Stimulated activated CD4-positive, alpha-beta T cell treated with anti-CD3 and anti-CD28 coated beads, Interleukin-15, amount 100 ng/mL, for 1 hour (primary cell): Measurements from ENCODE around the gene TMEM41B.
"Not testable (repeated sequence)": the region's sequence is repeated elsewhere in the genome, so short reads cannot be mapped to it uniquely, and the experiment has no call there.

Source experiments
- DNase-seq, 2 donors: peaks; one replicate each; pipeline ENCODE4 v3.0.0-alpha.2; 2020; ENCODE audit warnings: low read depth in 1 of 2, low spot score in 1 of 2

TMEM41B gene

DNA sequence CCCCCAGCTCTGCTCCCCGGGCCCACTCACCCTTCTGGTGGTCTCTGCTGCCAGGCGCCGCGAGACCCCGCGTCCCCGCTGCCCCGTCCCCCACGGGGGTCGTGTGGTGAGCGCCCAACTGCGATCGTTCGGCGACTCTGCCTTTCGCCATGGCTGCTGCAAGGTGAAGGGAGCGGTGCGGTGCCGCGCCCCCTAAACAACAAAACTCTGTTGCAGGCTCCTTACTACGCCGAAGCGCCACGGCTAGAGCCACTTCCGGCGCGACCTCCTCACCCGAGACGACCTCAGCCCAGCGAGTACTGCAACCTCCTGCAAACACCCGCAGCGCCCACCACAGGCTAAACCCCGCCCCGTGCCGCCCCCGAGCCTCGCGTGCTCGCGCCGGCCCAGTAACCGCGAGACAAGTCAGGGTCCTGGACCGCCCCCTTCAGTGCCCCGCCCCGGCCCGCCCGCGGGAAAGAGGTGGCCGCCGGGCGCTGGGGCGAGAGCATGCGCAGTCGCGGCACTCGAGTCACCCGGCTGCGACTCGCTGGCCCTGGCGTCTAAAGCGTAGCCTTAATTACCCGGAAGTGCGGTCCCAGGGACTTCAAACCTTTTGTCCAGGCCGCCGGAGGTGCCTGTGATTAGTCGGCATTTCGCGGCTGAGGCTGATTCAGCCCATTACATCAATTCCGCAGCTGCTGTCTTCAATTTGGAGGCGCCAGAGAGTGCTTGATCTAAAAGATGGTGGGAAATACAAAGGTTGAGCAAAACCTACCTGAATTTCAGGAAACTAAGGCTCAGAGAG is at the start of gene TMEM41B:
Gene TMEM41B, minus strand, starts transcription at position 303 of the 787 bp plus-strand sequence. Its CDS starts 152 bp downstream, at position 151.
- DNase-seq = peak; percentile 98 to 100

GRCh38 chr11:9362393-9362863 is 48.0 kb upstream of the TMEM41B start:
- no peak for DNase-seq

GRCh38 chr11:9360862-9361622 is 46.6 kb upstream of the TMEM41B start:
- DNase-seq = not testable (repeated sequence)

DNA sequence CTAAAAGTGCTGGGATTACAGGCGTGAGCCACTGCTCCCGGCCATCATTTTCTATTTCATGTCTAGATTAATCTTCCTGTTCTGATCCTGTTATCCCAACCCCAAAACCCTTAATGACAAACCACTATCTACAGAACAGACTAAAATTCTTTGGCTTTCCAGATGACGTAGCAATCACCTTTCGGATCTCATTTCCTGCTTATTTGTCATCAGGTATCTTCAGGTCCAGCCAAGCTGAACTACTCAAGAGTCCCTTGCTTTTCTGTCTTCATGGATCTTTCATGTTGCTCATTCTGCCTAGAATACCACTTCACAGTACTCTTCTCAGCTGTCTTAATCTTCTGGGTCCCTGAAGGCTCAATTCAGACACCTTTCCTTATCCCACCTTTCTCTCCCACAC is 42.6 kb upstream of the TMEM41B start:
- DNase-seq = no peak

DNA sequence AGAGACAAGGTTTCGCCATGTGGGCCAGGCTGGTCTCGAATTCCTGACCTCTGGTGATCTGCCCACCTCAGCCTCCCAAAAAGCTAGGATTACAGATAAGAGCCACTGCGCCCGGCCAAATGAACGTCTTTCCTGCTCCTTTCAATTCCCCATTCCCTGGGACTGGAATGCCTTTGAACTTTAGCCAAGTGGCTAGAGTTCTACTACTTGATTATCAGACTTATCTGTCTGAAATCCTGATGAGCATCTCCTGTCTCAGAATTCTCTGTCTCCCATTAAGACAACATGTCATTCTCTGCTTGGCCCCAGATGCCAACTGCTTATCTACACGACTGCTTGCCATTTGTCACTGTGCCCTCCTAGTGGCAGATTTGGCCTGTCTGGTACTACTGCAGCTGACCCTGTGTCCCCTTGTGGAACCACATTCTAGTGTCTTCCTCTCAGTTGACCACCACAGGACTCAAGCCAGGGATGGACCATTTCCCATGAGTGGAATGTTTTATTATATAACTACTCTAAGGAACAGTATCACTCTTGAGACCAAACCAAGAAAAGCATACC is 37.0 kb upstream of the TMEM41B start:
- no peak for DNase-seq

DNA sequence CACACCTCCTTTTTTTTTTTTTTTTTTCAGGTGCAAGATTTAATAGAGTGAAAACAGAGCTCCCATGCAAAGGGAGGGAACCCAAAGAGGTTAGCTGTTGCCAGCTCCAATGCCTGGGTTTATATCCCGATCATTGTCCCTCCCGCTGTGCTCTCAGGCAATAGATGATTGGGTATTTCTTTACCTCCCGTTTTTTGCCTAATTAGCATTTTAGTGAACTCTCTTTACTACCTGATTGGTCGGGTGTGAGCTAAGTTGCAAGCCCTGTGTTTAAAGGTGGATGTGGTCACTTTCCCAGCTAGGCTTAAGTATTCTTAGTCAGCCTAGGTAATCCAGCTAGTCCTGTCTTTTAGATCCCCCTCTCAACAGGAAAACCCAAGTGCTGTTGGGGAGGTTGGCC is 33.4 kb upstream of the TMEM41B start:
- DNase-seq = not testable (repeated sequence)

- DNase-seq = no peak
Measured at GRCh38 chr11:9347100-9347499, 32.7 kb upstream of the TMEM41B start.

GRCh38 chr11:9344061-9344680 is 29.8 kb upstream of the TMEM41B start:
- no peak for DNase-seq

GRCh38 chr11:9341638-9342178 is 27.3 kb upstream of the TMEM41B start:
- no peak for DNase-seq

DNA sequence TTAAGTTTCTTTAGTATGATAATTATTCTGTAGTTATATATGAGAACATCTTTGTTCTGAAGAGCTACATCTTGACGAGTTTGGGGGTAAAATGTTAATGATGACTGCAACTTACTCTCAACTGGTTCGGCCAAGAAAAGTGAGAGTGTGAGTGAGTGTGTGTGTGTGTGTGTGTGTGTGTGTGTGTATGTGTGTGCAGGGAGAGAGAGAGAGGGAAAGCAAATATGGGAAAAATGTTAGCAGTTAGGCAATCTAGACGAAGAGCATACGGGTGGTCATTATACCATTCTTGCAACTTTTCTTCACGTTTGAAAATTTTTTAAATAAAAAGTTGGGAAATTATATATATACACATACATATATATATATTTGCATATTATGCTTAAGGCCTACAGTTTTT is 18.3 kb upstream of the TMEM41B start:
- DNase-seq = no peak

DNA sequence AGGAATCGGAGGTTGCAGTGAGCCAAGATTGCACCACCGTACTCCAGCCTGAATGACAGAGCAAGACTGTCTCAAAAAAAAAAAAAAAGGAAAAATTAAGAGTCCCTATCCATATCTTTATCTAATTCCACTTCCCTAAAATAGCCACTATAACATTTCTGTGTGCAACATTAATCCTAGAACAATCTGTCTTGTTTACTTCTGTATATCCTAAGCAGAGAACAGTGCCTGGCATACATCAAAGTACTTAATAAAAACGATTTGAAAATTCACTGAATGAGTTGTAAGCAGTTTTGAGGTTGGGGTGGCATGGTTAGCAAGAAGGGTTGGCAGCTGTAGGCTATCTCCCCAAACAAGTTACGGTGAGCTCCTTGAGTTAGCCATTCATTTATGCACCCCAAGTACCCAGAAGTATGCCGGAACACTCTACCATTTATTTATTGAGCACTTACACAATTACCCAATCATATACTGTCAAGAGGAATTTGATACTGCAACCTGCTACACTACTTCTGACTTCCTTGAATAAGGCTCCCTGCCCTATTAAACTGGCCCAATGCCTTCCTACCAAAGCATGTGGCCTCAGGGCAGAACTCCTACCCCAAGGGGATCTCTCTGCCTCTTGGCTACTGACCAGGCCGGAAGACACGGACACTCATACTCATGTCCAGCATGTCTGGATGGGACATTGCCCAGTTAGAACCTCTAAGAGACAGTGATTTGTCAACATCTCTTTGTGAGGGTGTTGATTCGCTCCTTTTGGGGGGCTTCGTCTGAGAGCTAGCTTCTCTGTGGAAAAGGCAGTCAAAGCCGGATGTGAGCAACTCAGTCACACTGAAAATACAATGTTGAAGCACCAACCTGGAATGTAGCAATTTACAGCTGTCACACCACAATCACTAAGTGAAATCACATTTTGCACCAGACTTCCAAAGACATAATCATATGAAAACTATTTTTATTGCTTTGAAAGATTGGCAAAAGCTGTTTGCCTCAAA is 16.3 kb upstream of the TMEM41B start:
- DNase-seq = no peak

DNA sequence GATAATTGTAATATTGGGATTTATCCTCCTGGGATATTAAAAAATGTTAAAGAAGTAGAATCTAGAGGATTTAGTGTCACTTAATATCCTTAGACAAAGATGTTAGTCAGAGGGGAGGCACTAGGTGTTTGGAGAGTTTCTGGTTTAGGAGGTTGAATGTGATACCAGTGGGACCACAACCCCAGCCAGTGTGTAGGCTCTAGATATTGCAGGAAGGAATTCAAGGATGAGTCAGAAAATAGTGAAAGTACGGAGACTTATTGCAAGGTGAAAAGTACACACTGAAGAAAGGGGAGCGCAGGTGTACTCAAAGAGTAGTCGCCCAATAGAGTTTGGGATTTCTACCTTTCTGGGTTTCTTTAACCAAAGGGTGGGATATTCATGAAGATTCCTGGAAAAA is 5.7 kb upstream of the TMEM41B start:
- no peak for DNase-seq

DNA sequence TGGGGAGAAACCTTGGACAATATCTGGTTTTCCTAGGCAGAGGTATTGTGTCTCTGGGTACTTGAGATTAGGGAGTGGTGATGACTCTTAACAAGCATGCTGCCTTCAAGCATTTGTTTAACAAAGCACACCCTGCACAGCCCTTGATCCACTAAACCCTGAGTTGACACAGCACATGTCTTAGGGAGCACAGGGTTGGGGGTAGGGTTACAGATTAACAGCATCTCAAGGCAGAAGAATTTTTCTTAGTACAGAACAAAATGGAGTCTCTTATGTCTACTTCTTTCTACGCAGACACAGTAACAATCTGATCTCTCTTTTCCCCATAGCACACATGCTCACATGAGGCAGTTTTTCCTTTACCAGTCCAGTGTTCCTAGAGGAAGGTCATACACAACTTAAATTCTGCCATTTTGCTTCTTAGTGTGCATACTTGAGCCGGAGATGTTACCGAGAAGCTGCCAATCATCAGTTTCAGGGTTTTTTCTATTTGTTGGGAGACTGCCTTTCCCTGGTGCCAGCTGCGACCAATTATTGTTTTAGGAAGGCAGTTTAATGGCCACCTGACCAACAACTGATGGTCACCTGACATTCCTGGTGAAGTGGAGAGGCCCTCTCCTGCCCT is 5.1 kb upstream of the TMEM41B start:
- not testable (repeated sequence) for DNase-seq

GRCh38 chr11:9318442-9319376 is 4.3 kb upstream of the TMEM41B start:
- not testable (repeated sequence) for DNase-seq

- no peak for DNase-seq
Measured at GRCh38 chr11:9316334-9316733, 1.9 kb upstream of the TMEM41B start.

- no peak for DNase-seq
Measured at GRCh38 chr11:9315078-9315688, 790 bp upstream of the TMEM41B start.

DNA sequence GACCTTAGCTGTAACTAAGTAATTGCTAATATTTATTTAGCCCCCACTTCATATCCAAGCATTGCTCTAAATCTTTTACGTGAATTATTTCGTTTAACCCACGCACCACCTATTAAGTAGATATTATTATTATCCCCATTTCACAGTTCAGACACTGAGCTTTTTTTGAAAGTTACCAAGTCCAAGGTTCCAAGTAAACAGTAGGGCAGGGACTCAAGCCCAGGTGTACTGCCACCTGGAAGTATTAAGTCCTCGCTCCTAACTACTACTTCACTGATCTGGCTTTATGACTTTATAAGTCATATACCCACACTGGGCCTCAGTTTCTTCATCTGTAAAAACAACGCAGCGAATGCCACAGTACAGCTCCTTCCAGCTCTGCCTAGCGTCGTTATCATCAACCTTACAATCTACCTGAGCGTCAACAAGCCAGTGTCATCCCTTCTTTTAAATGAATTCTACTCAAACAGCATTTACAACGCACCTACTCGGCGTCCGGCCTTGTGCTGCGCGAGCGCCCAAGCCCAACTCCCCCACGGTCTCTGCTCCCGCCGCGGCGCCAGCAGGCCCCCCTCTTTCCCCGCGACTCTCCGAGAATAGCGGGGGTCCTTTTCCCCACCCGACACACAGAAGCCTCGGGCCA is 624 bp downstream of the TMEM41B start:
- DNase-seq = peak in 1 of 2 donors; percentile 17
